ENCODE measurements around the gene ZNF620.
A peak's percentile ranks its signal among the peaks of the same experiment; 100 is the strongest.
"Not testable (repeated sequence)": the region's sequence is repeated elsewhere in the genome, so short reads cannot be mapped to it uniquely, and the experiment has no call there.

The ZNF620 gene

GRCh38 chr3:40504636-40505430, 1.0 kb upstream of the ZNF620 start:
- DNase-seq, result no peak

- DNase-seq, result no peak
These were observed 5.3 kb downstream of the ZNF620 start for GRCh38 chr3:40511031-40511718.

- DNase-seq, result no peak
These were observed 10.4 kb downstream of the ZNF620 start for GRCh38 chr3:40516201-40516600.

GRCh38 chr3:40518067-40518466, 12.2 kb downstream of the ZNF620 start:
- no peak for DNase-seq

- DNase-seq, result no peak
These were observed 13.0 kb downstream of the ZNF620 start for GRCh38 chr3:40518848-40519247.

GRCh38 chr3:40521254-40521653, 15.4 kb downstream of the ZNF620 start:
- no peak for DNase-seq

- no peak for DNase-seq
These were observed 17.9 kb downstream of the ZNF620 start for GRCh38 chr3:40523781-40524180.

GRCh38 chr3:40524222-40524567, 18.4 kb downstream of the ZNF620 start:
- DNase-seq, result no peak

- peak; percentile 93 for DNase-seq
These were observed 18.9 kb downstream of the ZNF620 start, which contains the start of gene ZNF621 for GRCh38 chr3:40524568-40525285. Gene ZNF621, plus strand, starts transcription at chr3:40524960. Its CDS starts 881 bp downstream, at chr3:40525841.

- no peak for DNase-seq
These were observed 22.6 kb downstream of the ZNF620 start for GRCh38 chr3:40528426-40528825.

GRCh38 chr3:40532252-40532651, 26.4 kb downstream of the ZNF620 start:
- DNase-seq, result no peak

GRCh38 chr3:40534283-40534682, 28.4 kb downstream of the ZNF620 start:
- DNase-seq, result no peak

GRCh38 chr3:40546816-40547215, 41.0 kb downstream of the ZNF620 start:
- DNase-seq, result no peak

GRCh38 chr3:40550167-40550566, 44.3 kb downstream of the ZNF620 start:
- DNase-seq, result no peak

- DNase-seq, result no peak
These were observed 51.8 kb downstream of the ZNF620 start for GRCh38 chr3:40557575-40558161.

GRCh38 chr3:40562482-40562881, 56.6 kb downstream of the ZNF620 start:
- DNase-seq, result not testable (repeated sequence)

- DNase-seq, result not testable (repeated sequence)
These were observed 59.8 kb downstream of the ZNF620 start for GRCh38 chr3:40565629-40566028.

GRCh38 chr3:40566694-40567093, 60.9 kb downstream of the ZNF620 start:
- DNase-seq, result no peak

Measured in right hindlimb (tissue), 1 donor.